Retinal pigment epithelial cell (primary cell): Measurements from ENCODE around the gene MIGA2.

ENCODE experiments used
- DNase-seq: peaks from one replicate; pipeline ENCODE4 v3.0.0-alpha.2; 2010; ENCODE audit warnings: low read depth
- H3K4me3 ChIP-seq: 2 replicates; pipeline ENCODE4 v1.5.1; 2011; ENCODE audit warnings: mild to moderate bottlenecking, low read length, control low read depth, moderate library complexity
- TF ChIP-seq, protein P1 (sequence below): conservative IDR thresholded peaks from 2 replicates; pipeline ENCODE4 v1.5.1; 2011; ENCODE audit warnings: low read depth, low read length, control low read depth, inconsistent platforms

MIGA2 gene

GRCh38 chr9:129054163-129054851 is 17.9 kb downstream of the MIGA2 start:
- DNase-seq: no peak
- TF ChIP-seq, protein P1, sequence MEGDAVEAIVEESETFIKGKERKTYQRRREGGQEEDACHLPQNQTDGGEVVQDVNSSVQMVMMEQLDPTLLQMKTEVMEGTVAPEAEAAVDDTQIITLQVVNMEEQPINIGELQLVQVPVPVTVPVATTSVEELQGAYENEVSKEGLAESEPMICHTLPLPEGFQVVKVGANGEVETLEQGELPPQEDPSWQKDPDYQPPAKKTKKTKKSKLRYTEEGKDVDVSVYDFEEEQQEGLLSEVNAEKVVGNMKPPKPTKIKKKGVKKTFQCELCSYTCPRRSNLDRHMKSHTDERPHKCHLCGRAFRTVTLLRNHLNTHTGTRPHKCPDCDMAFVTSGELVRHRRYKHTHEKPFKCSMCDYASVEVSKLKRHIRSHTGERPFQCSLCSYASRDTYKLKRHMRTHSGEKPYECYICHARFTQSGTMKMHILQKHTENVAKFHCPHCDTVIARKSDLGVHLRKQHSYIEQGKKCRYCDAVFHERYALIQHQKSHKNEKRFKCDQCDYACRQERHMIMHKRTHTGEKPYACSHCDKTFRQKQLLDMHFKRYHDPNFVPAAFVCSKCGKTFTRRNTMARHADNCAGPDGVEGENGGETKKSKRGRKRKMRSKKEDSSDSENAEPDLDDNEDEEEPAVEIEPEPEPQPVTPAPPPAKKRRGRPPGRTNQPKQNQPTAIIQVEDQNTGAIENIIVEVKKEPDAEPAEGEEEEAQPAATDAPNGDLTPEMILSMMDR: no peak
- no peak overlapping the region for H3K4me3 ChIP-seq

DNA sequence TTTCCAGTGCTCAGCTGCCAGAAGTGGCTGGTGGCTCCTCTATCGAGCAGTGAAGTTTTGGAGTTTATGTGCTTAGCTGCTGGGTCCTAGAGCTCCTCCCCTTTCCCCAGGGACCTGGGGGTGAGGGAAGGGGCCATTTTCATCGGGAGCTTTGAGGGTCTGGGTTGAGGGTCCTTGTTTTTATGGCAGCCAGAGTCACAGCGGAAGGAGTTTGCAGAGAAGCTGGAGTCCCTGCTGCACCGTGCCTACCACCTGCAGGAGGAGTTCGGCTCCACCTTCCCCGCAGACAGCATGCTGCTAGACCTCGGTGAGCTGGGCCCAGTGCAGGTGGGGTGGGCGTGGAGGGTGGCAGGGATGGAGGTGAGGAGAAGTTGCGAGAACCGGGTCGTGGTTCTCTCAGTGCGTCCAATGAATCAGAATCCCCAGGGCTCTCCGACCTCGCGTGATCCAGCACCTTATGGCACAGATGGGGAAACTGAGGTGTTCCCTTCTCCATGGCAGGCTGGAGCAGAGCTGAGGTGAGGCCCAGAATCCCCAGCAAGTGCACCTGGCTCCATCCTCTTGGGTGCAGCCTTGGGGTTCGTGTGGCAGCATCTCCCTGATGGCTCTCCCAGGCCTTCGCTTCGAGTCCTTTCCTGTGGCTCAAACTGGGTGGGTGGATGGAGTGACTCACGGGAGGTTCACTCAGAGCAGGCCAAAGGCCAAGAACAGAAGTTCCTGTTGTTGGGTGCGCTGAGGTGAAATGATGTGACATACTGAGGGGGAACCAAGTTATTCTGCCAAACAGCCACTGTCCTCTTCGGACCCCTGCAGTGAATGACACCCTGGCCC is 22.8 kb downstream of the MIGA2 start:
- DNase-seq: no peak
- TF ChIP-seq, protein P1: no peak
- no peak overlapping the region for H3K4me3 ChIP-seq

DNA sequence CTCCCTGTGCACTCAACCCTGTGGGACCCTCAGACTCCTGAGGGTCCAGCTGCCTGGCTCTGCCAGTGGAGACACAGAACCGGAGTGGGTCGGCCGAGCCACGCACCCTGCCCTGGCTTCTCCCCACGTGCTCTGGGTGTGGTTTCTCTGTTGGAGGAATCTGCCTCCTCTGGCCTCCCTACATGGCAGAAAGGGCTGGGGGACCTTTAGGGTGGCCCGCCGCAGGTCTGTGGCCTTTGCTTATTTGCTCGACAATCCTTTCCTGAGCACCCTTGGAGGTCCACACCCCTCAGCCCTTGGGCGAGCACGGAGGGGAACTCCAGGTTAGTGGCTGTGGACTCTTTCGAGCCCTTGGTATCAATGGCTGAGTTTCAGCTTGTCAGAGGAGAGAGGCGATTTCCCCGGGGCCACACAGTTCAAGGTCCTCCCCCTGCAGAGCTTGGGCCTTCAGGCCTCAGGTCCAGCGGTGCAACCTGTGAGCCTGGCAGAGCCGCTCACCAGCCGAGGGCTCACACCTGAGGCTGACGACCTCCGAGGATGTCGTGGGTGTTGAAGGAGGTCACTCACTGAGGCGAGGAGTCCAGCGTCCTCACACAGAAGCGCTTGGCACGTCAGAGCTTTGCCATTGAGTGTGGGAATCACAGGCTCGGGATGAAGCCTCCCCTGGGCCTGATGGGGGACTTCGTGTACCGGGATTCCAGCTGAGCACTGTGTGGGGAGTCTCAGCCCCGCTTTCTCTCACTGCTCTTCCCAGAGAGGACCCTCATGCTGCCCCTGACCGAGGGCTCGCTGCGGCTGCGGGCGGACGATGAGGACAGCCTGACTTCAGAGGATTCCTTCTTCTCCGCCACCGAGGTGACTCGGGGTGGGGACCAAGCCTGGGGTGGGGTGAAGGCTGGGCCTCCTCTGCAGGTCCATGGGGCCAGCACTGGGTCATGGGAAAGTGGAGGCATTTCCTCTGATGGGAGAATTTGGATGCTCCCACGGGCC is 23.7 kb downstream of the MIGA2 start:
- H3K4me3 ChIP-seq: no peak overlapping the region
- DNase-seq: no peak
- TF ChIP-seq, protein P1: no peak

- no peak overlapping the region for H3K4me3 ChIP-seq
- no peak for DNase-seq
- TF ChIP-seq, protein P1: no peak
These were observed 24.6 kb downstream of the MIGA2 start for GRCh38 chr9:129060991-129061390.

DNA sequence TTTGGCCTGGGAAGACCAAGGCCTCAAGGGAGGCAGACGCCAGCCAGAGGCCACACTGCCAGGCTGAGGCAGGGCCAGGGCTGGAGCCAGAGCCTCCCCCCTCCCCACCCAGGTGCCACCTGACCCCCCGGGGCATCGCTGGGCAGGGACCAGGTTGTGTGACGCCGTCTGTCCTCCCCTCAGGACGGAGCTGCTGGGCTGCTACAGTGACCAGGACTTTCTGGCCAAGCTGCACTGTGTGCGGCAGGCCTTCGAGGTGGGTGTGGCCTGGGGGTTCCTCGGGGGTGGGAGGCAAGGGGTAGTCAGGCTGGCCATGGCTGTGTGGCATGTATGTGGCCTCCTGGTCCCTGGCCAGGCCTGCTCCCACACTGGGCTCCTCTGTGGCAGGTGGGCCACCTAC is 26.6 kb downstream of the MIGA2 start:
- DNase-seq: no peak
- no peak overlapping the region for H3K4me3 ChIP-seq
- TF ChIP-seq, protein P1: no peak

DNA sequence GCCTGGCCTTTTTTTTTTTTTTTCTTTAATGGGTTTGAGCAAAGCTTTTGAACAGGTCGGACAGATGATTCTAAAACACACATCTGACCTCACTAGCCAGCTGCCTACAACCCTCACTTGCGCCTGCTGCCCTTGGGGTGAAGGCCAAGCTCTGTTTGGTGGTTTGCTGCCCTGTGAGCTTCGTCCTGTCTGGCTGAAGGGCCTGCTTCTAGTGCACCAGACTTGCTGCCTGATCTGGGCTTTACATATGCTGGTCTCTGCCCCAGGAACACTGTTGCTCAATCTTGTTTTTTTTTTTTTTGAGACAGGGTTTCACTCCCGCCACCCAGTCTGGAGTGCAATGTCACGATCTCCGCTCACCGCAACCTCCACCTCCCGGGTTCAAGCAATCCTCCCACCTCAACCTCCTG is 28.1 kb downstream of the MIGA2 start:
- TF ChIP-seq, protein P1: no peak
- DNase-seq: no peak
- H3K4me3 ChIP-seq: no peak overlapping the region
